Measurements from ENCODE around the gene ZNF511. TPM values are rescaled to one million over a fixed set of nuclear protein-coding genes. Genes with fewer than 3 reads are reported as not detected.

ZNF511 gene
- polyA plus RNA-seq, 1 donor from 2014 or later, result 17.6 TPM

GRCh38 chr10:133270204-133270603, 38.5 kb upstream of the ZNF511 start:
- no peaks in the 10 kb centered on the region for H3K27me3 ChIP-seq (ENCODE audit: insufficient read depth, low read depth, low read length)
- no peaks in the 10 kb centered on the region for H3K9me3 ChIP-seq (ENCODE audit: low read length)
- no peaks in the 10 kb centered on the region for H3F3A ChIP-seq (ENCODE audit: insufficient read depth, low read length, poor library complexity, severe bottlenecking)
- no peaks in the 10 kb centered on the region for H4K20me1 ChIP-seq (ENCODE audit: insufficient read depth)
- no peak overlapping the region for H3K9ac ChIP-seq (ENCODE audit: low read length)
- no peak for TF ChIP-seq MXI1 (conservative IDR thresholded peaks at IDR 0.05; ENCODE audit: poor library complexity, severe bottlenecking)
- TF ChIP-seq TAF1 (IDR thresholded peaks at IDR 0.05; ENCODE audit: low read depth), result no peak
- TF ChIP-seq SMC3 (conservative IDR thresholded peaks at IDR 0.05; ENCODE audit: poor library complexity), result no peak
- TF ChIP-seq, protein P1, sequence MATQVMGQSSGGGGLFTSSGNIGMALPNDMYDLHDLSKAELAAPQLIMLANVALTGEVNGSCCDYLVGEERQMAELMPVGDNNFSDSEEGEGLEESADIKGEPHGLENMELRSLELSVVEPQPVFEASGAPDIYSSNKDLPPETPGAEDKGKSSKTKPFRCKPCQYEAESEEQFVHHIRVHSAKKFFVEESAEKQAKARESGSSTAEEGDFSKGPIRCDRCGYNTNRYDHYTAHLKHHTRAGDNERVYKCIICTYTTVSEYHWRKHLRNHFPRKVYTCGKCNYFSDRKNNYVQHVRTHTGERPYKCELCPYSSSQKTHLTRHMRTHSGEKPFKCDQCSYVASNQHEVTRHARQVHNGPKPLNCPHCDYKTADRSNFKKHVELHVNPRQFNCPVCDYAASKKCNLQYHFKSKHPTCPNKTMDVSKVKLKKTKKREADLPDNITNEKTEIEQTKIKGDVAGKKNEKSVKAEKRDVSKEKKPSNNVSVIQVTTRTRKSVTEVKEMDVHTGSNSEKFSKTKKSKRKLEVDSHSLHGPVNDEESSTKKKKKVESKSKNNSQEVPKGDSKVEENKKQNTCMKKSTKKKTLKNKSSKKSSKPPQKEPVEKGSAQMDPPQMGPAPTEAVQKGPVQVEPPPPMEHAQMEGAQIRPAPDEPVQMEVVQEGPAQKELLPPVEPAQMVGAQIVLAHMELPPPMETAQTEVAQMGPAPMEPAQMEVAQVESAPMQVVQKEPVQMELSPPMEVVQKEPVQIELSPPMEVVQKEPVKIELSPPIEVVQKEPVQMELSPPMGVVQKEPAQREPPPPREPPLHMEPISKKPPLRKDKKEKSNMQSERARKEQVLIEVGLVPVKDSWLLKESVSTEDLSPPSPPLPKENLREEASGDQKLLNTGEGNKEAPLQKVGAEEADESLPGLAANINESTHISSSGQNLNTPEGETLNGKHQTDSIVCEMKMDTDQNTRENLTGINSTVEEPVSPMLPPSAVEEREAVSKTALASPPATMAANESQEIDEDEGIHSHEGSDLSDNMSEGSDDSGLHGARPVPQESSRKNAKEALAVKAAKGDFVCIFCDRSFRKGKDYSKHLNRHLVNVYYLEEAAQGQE (IDR thresholded peaks at IDR 0.05; ENCODE audit: borderline replicate concordance), result no peak
- TF ChIP-seq POLR2AphosphoS5 (IDR thresholded peaks at IDR 0.05), result no peak
- no peak for TF ChIP-seq RAD21 (conservative IDR thresholded peaks at IDR 0.05)
- no peak for TF ChIP-seq EZH2 (IDR thresholded peaks at IDR 0.05; ENCODE audit: borderline replicate concordance, insufficient read depth, low read length, poor library complexity, severe bottlenecking)
- TF ChIP-seq CTCF (IDR thresholded peaks at IDR 0.05; ENCODE audit: poor library complexity, severe bottlenecking), result no peak
- TF ChIP-seq EP300 (conservative IDR thresholded peaks at IDR 0.05; ENCODE audit: poor library complexity, severe bottlenecking), result no peak
- no peaks in the 10 kb centered on the region for H3K79me2 ChIP-seq (replicated peaks; ENCODE audit: insufficient read depth, low read length)
- no peak overlapping the region for H3K4me2 ChIP-seq (ENCODE audit: low read length)
- no peaks in the 10 kb centered on the region for H3K36me3 ChIP-seq (ENCODE audit: insufficient read depth, low read length)
- no peak overlapping the region for H2AFZ ChIP-seq (ENCODE audit: low read depth, low read length)
- H3K9me2 ChIP-seq (ENCODE audit: insufficient read depth, low read length), result no peaks in the 10 kb centered on the region
- H3K27ac ChIP-seq (ENCODE audit: low read length), result no peak overlapping the region
- no peak overlapping the region for H3K4me3 ChIP-seq (ENCODE audit: low read length)

- H2AFZ ChIP-seq (ENCODE audit: low read depth, low read length), result no peak overlapping the region
- TF ChIP-seq, protein P1 (IDR thresholded peaks at IDR 0.05; ENCODE audit: borderline replicate concordance), result no peak
These were observed 37.9 kb upstream of the ZNF511 start for GRCh38 chr10:133270773-133271297.

More at GRCh38 chr10:133270773-133271297, 37.9 kb upstream of the ZNF511 start:
- H3K27me3 ChIP-seq (ENCODE audit: insufficient read depth, low read depth, low read length), result no peaks in the 10 kb centered on the region
- no peaks in the 10 kb centered on the region for H3K9me2 ChIP-seq (ENCODE audit: insufficient read depth, low read length)
- H3K27ac ChIP-seq (ENCODE audit: low read length), result no peak overlapping the region
- no peak overlapping the region for H3K9ac ChIP-seq (ENCODE audit: low read length)
- no peaks in the 10 kb centered on the region for H3K36me3 ChIP-seq (ENCODE audit: insufficient read depth, low read length)
- no peaks in the 10 kb centered on the region for H3K79me2 ChIP-seq (replicated peaks; ENCODE audit: insufficient read depth, low read length)
- H3K9me3 ChIP-seq (ENCODE audit: low read length), result no peaks in the 10 kb centered on the region
- no peaks in the 10 kb centered on the region for H4K20me1 ChIP-seq (ENCODE audit: insufficient read depth)
- H3K4me3 ChIP-seq (ENCODE audit: low read length), result no peak overlapping the region
- H3F3A ChIP-seq (ENCODE audit: insufficient read depth, low read length, poor library complexity, severe bottlenecking), result no peaks in the 10 kb centered on the region
- no peak overlapping the region for H3K4me2 ChIP-seq (ENCODE audit: low read length)

Measured in neural cell (in vitro differentiated cells).